Measurements from ENCODE around the gene LVRN. TPM values are rescaled to one million over a fixed set of nuclear protein-coding genes. Genes with fewer than 3 reads are reported as not detected.

LVRN gene, protein sequence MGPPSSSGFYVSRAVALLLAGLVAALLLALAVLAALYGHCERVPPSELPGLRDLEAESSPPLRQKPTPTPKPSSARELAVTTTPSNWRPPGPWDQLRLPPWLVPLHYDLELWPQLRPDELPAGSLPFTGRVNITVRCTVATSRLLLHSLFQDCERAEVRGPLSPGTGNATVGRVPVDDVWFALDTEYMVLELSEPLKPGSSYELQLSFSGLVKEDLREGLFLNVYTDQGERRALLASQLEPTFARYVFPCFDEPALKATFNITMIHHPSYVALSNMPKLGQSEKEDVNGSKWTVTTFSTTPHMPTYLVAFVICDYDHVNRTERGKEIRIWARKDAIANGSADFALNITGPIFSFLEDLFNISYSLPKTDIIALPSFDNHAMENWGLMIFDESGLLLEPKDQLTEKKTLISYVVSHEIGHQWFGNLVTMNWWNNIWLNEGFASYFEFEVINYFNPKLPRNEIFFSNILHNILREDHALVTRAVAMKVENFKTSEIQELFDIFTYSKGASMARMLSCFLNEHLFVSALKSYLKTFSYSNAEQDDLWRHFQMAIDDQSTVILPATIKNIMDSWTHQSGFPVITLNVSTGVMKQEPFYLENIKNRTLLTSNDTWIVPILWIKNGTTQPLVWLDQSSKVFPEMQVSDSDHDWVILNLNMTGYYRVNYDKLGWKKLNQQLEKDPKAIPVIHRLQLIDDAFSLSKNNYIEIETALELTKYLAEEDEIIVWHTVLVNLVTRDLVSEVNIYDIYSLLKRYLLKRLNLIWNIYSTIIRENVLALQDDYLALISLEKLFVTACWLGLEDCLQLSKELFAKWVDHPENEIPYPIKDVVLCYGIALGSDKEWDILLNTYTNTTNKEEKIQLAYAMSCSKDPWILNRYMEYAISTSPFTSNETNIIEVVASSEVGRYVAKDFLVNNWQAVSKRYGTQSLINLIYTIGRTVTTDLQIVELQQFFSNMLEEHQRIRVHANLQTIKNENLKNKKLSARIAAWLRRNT
- total RNA-seq: under 0.01 TPM in 2 replicates

GRCh38 chr5:115962239-115962564 lies at the start of gene LVRN:
Gene LVRN (plus strand): TSS chr5:115962475. CDS start chr5:115962618, 143 bp downstream.

DNA sequence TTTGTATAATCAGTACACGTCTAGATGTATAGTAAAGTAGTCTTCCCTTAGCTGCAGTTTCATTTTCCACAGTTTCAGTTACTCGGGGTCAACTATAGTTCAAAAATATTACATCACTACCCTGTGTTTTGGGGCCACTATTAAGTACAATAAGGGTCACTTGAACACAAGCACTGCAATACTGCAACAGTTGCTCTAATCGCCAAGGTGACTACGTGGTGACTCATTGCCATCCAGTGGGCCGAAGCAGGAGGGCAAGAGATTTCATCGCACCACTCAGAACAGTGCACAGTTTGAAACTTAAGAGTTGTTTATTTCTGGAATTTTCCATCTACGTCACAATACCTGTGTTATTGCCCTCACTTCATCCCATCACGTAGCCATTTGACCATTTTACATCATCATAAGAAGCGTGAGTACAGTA lies 69.8 kb downstream of the LVRN start, which contains the start of gene ARL14EPL:
Gene ARL14EPL (plus strand): TSS at position 379 of the 424 bp plus-strand sequence. CDS start 18,994 bp downstream, outside the sequence.

Other genes starting within 250 kb of the LVRN start
- gene CDO1, start 145.8 kb upstream of the LVRN start, total RNA-seq: 8.0 and 19.0 TPM in 2 replicates
- gene ATG12, start 120.9 kb upstream of the LVRN start, total RNA-seq: 48.2 and 52.3 TPM in 2 replicates
- gene AP3S1, start 120.5 kb upstream of the LVRN start, total RNA-seq: 106 and 112 TPM in 2 replicates
- gene ARL14EPL, start 70.0 kb downstream of the LVRN start, total RNA-seq: 0.17 TPM in 1 of 2 replicates, not detected in the other
- 26.6 and 29.1 TPM in 2 replicates for gene COMMD10, start 122.5 kb downstream of the LVRN start, total RNA-seq